SK-N-DZ (cell line): Measurements from ENCODE around the gene FOXRED1.
A peak's percentile ranks its signal among the peaks of the same experiment; 100 is the strongest.
"Not testable (repeated sequence)": the region's sequence is repeated elsewhere in the genome, so short reads cannot be mapped to it uniquely, and the experiment has no call there.

Source experiments
- DNase-seq: peaks from one replicate; pipeline ENCODE4 v3.0.0-alpha.2; 2015; ENCODE audit warnings: low spot score

Gene FOXRED1

DNA sequence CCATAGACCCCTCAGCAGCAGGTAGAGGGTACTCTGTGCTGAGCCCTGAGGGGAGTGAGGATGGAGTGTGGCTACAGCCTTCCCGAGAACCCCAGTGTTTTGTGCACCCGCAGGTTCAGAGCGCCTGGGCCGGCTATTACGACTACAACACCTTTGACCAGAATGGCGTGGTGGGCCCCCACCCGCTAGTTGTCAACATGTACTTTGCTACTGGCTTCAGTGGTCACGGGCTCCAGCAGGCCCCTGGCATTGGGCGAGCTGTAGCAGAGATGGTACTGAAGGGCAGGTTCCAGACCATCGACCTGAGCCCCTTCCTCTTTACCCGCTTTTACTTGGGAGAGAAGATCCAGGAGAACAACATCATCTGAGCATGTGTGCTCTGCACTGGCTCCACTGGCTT is 8.4 kb downstream of the FOXRED1 start:
- no peak for DNase-seq

DNA sequence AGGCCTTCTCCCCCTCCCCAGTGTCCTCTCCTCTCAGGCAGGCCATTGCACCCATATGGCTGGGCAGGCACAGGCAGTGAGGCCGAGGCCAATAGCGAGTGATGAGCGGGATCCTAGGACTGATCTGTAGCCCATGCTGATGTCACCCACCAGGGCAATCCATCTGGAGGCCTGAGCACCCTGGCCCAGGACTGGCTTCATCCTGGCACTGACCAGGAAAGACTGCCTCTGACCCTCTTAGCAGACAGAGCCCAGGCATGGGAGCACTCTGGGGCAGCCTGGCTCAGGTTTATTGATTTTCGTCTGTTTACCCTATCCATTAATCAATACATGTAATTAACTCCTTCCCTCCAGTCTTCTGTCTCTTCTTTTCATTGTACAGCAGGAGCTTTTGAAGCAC is 8.8 kb downstream of the FOXRED1 start:
- no peak for DNase-seq

- DNase-seq: no peak
Measured at GRCh38 chr11:126279191-126279590, 10.2 kb downstream of the FOXRED1 start.

GRCh38 chr11:126280595-126280994 is 11.6 kb downstream of the FOXRED1 start:
- no peak for DNase-seq

GRCh38 chr11:126281245-126281644 is 12.3 kb downstream of the FOXRED1 start:
- no peak for DNase-seq

DNA sequence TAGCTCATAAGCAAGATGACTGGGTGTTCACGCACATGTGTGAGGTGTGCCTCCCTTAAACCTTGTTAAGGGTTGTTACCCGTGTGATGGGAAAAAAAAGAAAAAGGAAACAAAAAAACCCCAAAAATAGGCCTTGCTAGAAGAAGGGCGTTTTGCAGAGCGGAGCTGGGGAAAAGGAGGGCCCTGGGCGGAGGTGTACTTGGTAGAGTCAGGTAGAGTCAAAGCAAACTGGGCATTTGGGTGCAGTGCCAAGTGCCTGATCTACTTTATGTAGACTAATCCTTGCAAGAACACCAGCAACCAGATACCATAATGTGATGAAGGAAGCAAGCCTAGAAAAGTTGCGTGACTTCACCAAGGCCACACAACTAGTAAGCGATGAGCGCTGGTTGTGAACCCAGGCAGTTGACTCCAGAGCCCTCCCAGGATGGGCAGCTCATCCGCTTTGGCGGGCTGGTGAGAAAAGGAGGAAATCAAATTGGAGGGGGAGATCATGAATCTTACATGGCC is 12.8 kb downstream of the FOXRED1 start:
- DNase-seq: no peak

DNA sequence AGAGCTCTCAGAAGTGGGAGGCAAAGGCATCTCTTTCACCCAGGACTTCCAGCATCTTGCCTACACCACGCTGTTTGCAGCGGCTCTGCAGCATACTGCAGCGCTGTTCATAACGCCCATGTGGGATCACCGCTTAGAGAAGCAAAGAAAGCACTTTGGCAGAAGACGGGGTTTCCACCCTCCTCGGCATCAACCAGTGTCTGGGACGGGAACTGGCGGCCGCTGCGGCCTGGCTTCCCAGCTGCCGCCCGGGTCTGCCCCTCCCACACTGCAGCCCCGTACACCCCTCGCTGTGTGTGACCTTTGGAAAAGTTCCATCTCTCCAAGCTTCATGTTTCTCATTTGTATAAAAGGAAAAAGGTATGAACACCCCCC is 13.4 kb downstream of the FOXRED1 start:
- DNase-seq: peak; percentile 13

GRCh38 chr11:126282736-126283591 is 14.0 kb downstream of the FOXRED1 start, which contains the start of gene TIRAP:
Gene TIRAP (plus strand): TSS chr11:126283093. CDS start chr11:126290895, 7,802 bp downstream.
- peak; percentile 29 for DNase-seq

DNA sequence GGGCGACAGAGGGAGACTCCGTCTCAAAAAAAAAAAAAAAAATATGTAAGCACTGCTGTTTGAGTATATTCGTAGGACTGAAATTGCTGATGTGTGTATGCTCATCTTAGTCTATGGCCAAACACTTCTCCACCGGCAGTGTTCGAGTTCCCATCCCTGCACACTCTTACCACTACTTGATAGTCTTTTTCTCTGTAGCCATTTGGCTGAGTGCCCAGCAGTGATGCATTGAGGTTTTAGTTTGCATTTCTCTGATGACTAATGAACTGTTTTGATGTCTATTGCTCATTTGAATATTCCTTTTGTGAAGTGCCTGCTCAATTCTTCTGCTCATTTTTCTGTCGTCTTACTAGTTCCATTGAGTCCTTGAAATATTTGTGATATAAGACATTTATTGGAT is 15.9 kb downstream of the FOXRED1 start:
- DNase-seq: no peak

DNA sequence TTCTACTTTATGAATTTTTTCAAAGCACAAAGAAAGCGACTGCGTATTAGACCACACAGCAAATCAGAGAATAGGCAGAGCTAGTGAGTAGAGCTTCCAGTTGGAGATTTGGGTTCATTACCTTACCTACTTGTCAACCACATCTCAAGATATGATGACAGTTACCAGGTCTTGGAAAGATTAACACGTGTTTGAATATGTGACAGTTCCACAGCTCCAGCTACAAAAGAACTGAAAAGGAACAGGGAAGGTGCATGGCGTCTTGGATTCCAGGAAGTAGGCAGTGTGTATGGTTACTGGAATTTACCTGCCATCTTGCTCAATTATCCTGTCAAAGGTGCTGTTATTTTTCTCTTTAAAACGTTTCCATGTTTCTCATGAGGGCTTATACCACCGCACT is 19.3 kb downstream of the FOXRED1 start:
- DNase-seq: no peak

DNA sequence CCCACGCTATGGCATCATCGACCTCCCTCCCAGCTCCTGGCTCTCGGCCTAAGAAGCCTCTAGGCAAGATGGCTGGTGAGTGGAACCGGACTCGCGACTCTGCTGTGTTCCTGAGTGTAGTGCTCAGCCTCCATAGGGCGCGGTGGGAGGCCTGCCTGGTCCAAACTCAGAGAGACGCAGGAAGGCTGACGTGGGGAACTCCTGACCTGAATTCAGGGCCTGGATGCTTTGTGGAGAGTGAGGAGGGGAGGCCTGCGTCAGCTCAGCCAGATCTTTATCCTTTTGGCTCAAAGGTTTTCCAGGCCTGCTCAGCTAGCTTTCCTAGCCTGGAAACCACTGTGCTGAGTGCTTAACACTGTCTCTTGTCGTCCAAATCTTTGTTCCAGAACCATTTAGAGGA is 21.9 kb downstream of the FOXRED1 start:
- no peak for DNase-seq

- DNase-seq: no peak
Measured at GRCh38 chr11:126293726-126294125, 24.8 kb downstream of the FOXRED1 start.

DNA sequence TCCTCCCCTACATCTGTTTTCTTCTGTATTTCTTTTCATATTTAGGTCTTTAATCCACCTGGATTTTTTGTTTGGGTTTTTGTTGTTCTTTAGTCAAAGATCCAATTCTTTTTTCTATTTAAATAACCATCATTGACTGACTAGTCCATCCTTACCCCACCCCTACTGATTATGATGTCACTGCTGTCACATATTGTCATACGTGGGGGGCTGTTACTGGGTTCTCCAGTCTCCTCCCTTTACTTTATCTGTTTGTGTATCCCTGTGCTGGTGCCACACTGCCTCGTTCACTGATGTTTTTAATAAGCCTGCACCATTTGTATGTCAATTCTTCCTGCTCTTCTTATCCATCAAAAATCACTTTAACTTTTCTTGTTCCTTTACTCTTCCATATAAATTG is 28.1 kb downstream of the FOXRED1 start:
- DNase-seq: no peak

DNA sequence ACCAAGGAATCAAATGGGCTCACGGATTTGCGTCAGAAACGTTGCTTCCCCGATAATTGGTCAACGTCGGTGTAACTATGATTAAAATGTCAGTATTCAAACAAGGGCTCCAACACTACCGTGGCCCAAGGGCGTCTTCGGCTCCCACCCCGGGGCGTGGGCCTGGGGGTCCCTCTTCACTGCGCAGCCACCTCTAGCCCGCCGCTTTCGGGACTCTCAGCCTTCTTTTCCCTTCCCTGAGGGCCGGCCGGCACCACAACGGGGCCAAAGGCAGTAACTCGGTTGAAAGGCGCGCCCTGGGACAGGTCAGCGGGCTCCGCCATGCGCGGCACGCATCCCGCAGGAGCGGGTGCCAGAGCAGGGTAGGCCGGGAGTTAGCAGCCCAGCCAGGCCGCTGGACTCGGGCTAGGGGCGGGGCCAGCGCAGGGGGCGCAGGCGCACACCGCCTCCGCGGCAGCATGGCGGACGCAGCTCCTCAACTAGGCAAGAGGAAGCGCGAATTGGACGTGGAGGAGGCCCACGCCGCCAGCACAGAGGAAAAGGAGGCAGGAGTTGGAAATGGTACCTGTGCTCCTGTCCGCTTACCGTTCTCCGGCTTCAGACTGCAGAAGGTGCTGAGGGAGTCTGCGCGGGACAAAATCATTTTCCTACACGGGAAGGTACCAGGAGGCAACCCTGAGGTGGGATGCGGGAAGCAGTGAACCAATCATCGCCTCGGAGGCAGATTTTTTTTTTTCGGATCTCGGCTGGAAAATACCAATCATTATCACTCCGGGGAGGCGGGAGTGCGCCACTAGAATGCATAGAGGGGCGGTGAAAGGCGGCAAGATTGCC is 34.9 kb downstream of the FOXRED1 start, which contains the start of gene DCPS:
DCPS (plus strand) TSS at position 438 of the 834 bp plus-strand sequence; CDS start at position 459, 21 bp downstream.
- DNase-seq: peak; percentile 83

DNA sequence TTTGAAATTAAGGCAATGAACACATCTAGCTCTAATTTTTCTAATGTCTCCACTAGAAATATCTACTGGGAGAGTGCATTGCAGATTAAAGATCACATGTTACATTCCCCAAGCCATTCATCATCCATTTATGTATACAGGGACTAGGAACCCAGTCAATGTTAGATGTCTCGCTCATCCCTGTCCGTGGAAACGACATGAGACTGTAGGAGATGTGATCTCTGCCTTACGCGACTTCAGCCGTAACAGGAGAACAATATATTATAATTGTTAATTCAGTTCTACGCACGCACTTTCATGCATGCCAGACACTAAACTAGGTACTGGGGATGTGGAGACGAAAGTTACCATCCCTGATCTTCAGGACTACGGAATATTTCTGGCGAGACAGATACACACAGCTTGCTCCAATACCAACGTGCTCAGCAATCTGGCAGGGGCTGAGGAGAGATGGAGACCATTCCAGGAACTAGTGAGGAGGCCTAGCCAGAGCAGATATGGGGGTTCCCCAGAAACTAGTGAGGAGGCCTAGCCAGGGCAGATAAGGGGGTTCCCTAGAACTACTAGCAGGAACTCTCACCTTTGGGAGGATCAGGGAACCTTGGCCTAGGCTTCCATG is 35.6 kb downstream of the FOXRED1 start:
- no peak for DNase-seq

DNA sequence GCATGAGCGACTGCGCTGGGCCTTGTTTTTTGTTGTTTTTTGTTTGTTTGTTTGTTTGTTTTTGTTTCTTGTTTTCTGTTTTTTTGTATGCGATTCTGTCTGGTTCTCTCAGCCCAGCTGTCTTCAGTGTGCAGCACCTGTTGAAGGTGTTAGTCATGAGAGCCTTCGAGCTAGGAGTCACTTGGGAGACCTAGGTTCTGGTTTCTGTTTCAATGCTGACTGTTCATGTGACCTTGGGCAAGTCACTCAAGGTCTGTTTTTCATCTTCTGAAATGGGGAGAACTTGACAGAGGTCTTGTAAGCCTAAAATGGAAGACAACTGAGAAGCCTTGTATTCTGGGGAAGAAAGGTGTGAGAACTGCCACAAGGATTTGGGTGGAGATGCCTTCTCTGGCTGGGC is 36.7 kb downstream of the FOXRED1 start:
- DNase-seq: no peak

GRCh38 chr11:126307706-126308105 is 38.8 kb downstream of the FOXRED1 start:
- no peak for DNase-seq

DNA sequence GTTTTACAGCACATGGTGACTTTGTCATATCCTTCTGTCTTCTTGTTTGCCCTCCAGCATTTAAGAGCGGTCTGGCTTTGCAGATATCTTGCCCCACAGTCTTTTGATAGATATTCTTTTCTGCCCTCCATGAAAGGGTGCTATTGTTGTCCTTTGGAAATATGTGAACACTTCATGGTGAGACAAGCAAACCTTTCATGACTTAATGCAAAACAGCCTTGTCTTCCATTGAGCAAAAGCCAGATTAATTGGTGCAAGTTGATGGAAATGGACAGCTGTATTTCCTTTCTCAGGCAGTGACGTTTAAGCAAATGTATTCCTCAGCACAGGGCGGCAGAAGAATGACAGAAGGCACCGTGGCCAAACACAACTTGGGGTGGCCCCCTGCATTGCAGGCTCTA is 39.3 kb downstream of the FOXRED1 start:
- no peak for DNase-seq

DNA sequence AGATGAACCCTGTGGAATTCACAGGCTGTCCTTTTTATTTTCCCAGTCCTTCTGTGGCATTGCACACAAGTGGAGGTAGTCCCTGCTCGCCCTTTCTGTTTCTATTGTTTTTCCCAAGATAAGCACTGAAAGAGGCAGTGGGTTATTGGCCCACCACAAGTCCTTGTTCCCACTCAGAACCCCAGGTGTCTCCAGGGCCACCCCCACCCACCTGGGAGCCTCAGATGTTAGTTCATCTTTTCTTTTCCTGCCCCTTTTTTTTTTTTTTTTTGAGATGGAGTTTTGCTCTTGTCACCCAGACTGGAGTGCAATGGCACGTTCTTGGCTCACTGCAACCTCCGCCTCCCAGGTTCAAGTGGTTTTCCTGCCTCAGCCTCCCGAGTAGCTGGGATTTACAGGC is 39.8 kb downstream of the FOXRED1 start:
- DNase-seq: not testable (repeated sequence)

DNA sequence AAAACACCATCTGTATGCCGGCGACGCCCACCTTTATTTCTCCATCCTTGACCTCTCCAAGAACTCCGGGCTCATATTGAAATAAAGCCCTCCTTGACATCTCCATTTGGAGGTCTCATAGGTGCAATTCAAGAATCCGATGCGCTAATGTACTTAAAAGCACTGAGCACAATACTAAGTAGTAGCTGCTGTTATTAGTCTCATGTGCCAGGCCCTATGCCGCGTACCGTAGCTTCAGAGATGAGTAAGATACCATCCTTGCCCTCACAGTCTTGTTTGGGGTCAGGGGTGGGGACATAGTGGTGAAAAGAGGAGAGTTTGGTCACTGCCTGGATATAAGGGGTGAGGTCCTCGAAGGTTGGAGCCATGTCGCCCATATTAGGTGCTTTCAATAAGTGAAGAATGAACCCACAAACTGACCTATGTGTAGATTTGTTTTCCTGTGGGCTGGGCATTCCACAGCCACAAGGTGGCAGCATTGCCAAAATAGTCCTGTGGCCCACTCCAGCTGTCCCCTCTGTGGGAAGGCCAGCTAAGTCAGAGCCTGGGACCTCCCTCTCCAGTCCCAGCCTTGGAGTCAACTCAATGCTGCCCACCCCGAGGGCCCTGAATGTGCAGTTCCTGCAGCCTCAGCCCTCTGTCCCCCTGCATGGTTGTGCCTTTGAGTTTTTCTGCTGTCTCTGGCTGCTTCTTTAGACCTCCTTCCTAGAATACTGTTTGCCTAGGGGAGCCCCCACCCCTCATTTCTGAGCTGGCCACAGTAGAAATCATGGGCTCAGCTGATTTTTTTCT is 41.4 kb downstream of the FOXRED1 start:
- peak; percentile 51 for DNase-seq

- no peak for DNase-seq
Measured at GRCh38 chr11:126310992-126311310, 42.0 kb downstream of the FOXRED1 start.
